GM12892 (cell line): Measurements from ENCODE around the gene ABCD4.

ENCODE experiments used
- POLR2A ChIP-seq: IDR thresholded peaks from 2 replicates; pipeline ENCODE4 v1.6.1; 2011; ENCODE audit warnings: low read depth, low read length, control low read depth
- POLR2AphosphoS5 ChIP-seq: IDR thresholded peaks from 2 replicates; pipeline ENCODE4 v1.6.1; 2011; ENCODE audit warnings: low read depth, low read length, control low read depth
- TAF1 ChIP-seq: IDR thresholded peaks from 2 replicates; pipeline ENCODE4 v1.6.1; 2011; ENCODE audit warnings: low read depth, mild to moderate bottlenecking, control low read depth, low read length, borderline replicate concordance

DNA sequence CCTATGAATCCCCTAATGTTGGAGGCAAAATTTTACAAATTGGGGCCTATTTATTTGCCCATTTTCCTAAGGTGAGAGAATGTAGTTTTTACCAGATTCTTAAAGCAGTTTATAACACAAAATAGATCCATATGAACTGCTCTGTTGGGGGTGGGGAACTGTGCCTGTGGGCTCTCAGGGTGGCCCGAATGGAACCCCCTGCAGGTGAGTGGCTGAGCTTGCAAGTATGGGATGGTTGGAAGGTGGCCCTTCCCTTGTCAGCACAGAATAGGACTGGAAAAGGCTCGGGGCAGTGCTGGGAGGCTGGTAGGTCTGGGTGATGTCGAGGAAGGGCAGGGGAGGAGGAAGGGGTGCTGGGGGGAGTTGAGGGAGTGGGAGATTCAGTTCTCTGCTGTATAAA lies 58.6 kb downstream of the ABCD4 start:
- no peak for TF ChIP-seq POLR2A
- TF ChIP-seq POLR2AphosphoS5 = no peak
- TF ChIP-seq TAF1 = no peak
